K562 (cell line): ENCODE measurements around the gene ABCB9. TPM values are rescaled to one million over a fixed set of nuclear protein-coding genes. Genes with fewer than 3 reads are reported as not detected.

Experiments used
- ATAC-seq: fragments of 200-7000 bp; cut with Tn5 transposase; 3 replicates; pipeline ENCODE4 v1.9.1; 2020; ENCODE audit warnings: moderate library complexity
- BruUV-seq: library from RNA; stranded (reverse); fragments of 400-500 nt; replicated peaks from 2 replicates; lab custom pipeline; 2021; lab: Mats Ljungman, UMichigan
- CTCF ChIA-PET: fragments of 300-600 bp; formaldehyde crosslinking; extraction: SDS; loops from one replicate; lab custom pipeline; 2021; ENCODE audit warnings: low intra/inter-chr PET ratio; lab: Yijun Ruan, JAX
- POLR2A ChIA-PET: fragments of 300-600, 350-650 bp; sonication (Branson Sonifier 250); formaldehyde crosslinking; extraction: SDS; loops from one replicate; lab custom pipeline; 2021; ENCODE audit warnings: antibody characterized with exemption, inconsistent platforms; lab: Yijun Ruan, JAX
- DNase-seq, 4 experiments: peaks; one replicate each; pipeline versions ENCODE4 v3.0.0 to v3.0.0-alpha.2; 2011 to 2018; ENCODE audit warnings: low spot score in 3 of 4, mixed read lengths in 3 of 4; ENCODE audit errors: extremely low read depth in 1 of 4
- FAIRE-seq: peaks from 2 replicates; lab custom pipeline; 2011; peaks lifted over from hg19 to GRCh38; lab: Jason Lieb, UNC
- H2AFZ ChIP-seq: 2 replicates; pipeline ENCODE4 v1.6.0; 2011; ENCODE audit warnings: low read depth, low read length, control low read depth, inconsistent platforms
- H3K27ac ChIP-seq: fragments of 200-600 bp; 3 replicates; pipeline ENCODE4 v1.8.0; 2011; ENCODE audit warnings: low read depth, mild to moderate bottlenecking, control low read depth, inconsistent platforms, low read length, moderate library complexity, mixed read lengths; ENCODE audit errors: extremely low read depth
- H3K27me3 ChIP-seq, 2 experiments: fragments of 300-600 bp in 1 of 2; 2 replicates in 1 of 2; 3 replicates in 1 of 2; pipeline versions ENCODE4 v1.6.0 to v1.8.0; 2011; ENCODE audit warnings: inconsistent platforms in 2 of 2, low read length in 2 of 2, mild to moderate bottlenecking in 1 of 2, mixed read lengths in 1 of 2, moderate library complexity in 1 of 2; ENCODE audit not compliant: control insufficient read depth in 2 of 2, insufficient read depth in 2 of 2
- H3K36me3 ChIP-seq: fragments of 300-600 bp; 3 replicates; pipeline ENCODE4 v1.8.0; 2011; ENCODE audit warnings: mild to moderate bottlenecking, low read length, inconsistent platforms; ENCODE audit not compliant: control insufficient read depth, insufficient read depth
- H3K4me1 ChIP-seq, 2 experiments: fragments of 200-600 bp in 1 of 2; replicated peaks in 1 of 2; 2 replicates in 1 of 2; 3 replicates in 1 of 2; pipeline versions ENCODE4 v1.5.1 to v1.8.0; 2011; ENCODE audit warnings: inconsistent platforms in 2 of 2, low read length in 2 of 2, mild to moderate bottlenecking in 1 of 2, mixed read lengths in 1 of 2, moderate library complexity in 1 of 2; ENCODE audit not compliant: control insufficient read depth in 2 of 2, insufficient read depth in 2 of 2
- H3K4me2 ChIP-seq: 2 replicates; pipeline ENCODE4 v1.6.1; 2011; ENCODE audit warnings: low read length, control low read depth, inconsistent platforms, mixed read lengths; ENCODE audit not compliant: insufficient read depth
- H3K4me3 ChIP-seq: fragments of 200-600 bp; sonication (generic), shearing (Covaris generic); 2 replicates; pipeline ENCODE4 v1.5.1; 2016; ENCODE audit warnings: control low read depth, inconsistent platforms
- H3K79me2 ChIP-seq: fragments of 200-600 bp; 3 replicates; pipeline ENCODE4 v1.8.0; 2011; ENCODE audit warnings: low read length, inconsistent platforms; ENCODE audit not compliant: control insufficient read depth, insufficient read depth
- H3K9ac ChIP-seq, 2 experiments: 2 replicates each; pipeline versions ENCODE4 v1.6.0 to v1.6.1; 2011; ENCODE audit warnings: low read depth in 2 of 2, low read length in 2 of 2, control low read depth in 1 of 2, inconsistent platforms in 1 of 2, mild to moderate bottlenecking in 1 of 2, mixed read lengths in 1 of 2; ENCODE audit not compliant: insufficient read depth in 1 of 2
- H3K9me1 ChIP-seq: one replicate; pipeline ENCODE4 v1.6.0; 2011; ENCODE audit warnings: inconsistent platforms, mild to moderate bottlenecking, low read length, moderate library complexity; ENCODE audit not compliant: control insufficient read depth, insufficient read depth
- H3K9me3 ChIP-seq: replicated peaks from 2 replicates; pipeline ENCODE4 v1.5.1; 2011; ENCODE audit warnings: low read depth, low read length, inconsistent platforms; ENCODE audit not compliant: control insufficient read depth, insufficient read depth
- H4K20me1 ChIP-seq: replicated peaks from 2 replicates; pipeline ENCODE4 v1.6.1; 2011; ENCODE audit warnings: low read length, inconsistent platforms, mixed read lengths; ENCODE audit not compliant: control insufficient read depth, insufficient read depth
- CREB5 ChIP-seq: fragments of 250-450 bp; sonication (Bioruptor Pico); IDR thresholded peaks from 2 replicates; pipeline ENCODE4 v1.5.0; 2020; ENCODE audit warnings: mild to moderate bottlenecking
- E2F1 ChIP-seq: sonication (generic); formaldehyde crosslinking; IDR thresholded peaks from 2 replicates; pipeline ENCODE4 v1.8.1; 2023; ENCODE audit warnings: mild to moderate bottlenecking, missing genetic modification reagents, moderate library complexity
- FOXP1 ChIP-seq: sonication (generic); formaldehyde crosslinking; IDR thresholded peaks from 2 replicates; pipeline ENCODE4 v1.8.0; 2022; ENCODE audit warnings: mild to moderate bottlenecking, missing genetic modification reagents
- HIVEP1 ChIP-seq: fragments of 250-450 bp; sonication (Bioruptor Pico); IDR thresholded peaks from 2 replicates; pipeline ENCODE4 v1.4.0; 2020; ENCODE audit warnings: mild to moderate bottlenecking
- KLF16 ChIP-seq: IDR thresholded peaks from 2 replicates; pipeline ENCODE4 v1.6.1; 2016; ENCODE audit warnings: antibody characterized with exemption
- KLF6 ChIP-seq: fragments of 250-450 bp; sonication (Bioruptor Pico); IDR thresholded peaks from 2 replicates; pipeline ENCODE4 v1.4.0; 2020; ENCODE audit warnings: mild to moderate bottlenecking, moderate library complexity, borderline replicate concordance
- NFIC ChIP-seq: fragments of 450-650 bp; IDR thresholded peaks from 2 replicates; pipeline ENCODE4 v1.6.1; 2017; ENCODE audit warnings: mild to moderate bottlenecking, inconsistent platforms
- SMARCC2 ChIP-seq: fragments of 450-650 bp; IDR thresholded peaks from 2 replicates; pipeline ENCODE4 v1.6.1; 2017; ENCODE audit warnings: antibody characterized with exemption, moderate library complexity, mild to moderate bottlenecking, low read depth
- ZFX ChIP-seq: sonication (generic); formaldehyde crosslinking; IDR thresholded peaks from 2 replicates; pipeline ENCODE4 v1.8.0; 2022; ENCODE audit warnings: mild to moderate bottlenecking, missing genetic modification reagents, moderate library complexity
- ZNF140 ChIP-seq: fragments of 250-450 bp; sonication (Bioruptor Pico); IDR thresholded peaks from 2 replicates; pipeline ENCODE4 v1.8.0; 2021; ENCODE audit warnings: moderate library complexity, mild to moderate bottlenecking, inconsistent platforms
- ZNF449 ChIP-seq: fragments of 250-450 bp; sonication (Bioruptor Pico); IDR thresholded peaks from 2 replicates; pipeline ENCODE4 v1.8.0; 2022; ENCODE audit warnings: moderate library complexity, mild to moderate bottlenecking, inconsistent platforms
- ZNF518B ChIP-seq: fragments of 250-450 bp; sonication (Bioruptor Pico); IDR thresholded peaks from 2 replicates; pipeline ENCODE4 v1.5.0; 2021; ENCODE audit warnings: mild to moderate bottlenecking, moderate library complexity
- ZNF778 ChIP-seq: fragments of 450-650 bp; formaldehyde crosslinking; IDR thresholded peaks from 2 replicates; pipeline ENCODE4 v1.4.0; 2020; ENCODE audit warnings: mild to moderate bottlenecking, moderate library complexity
- ZNF79 ChIP-seq: fragments of 250-450 bp; sonication (Bioruptor Pico); IDR thresholded peaks from 2 replicates; pipeline ENCODE4 v1.4.0; 2020; ENCODE audit warnings: low read depth, mild to moderate bottlenecking, moderate library complexity
- WGBS: fragments of 100-300 bp; shearing (Covaris generic); methylation state at CpG from one replicate; pipeline ENCODE4 v1.1.6; 2016; ENCODE audit warnings: low coverage, mixed read lengths; ENCODE audit not compliant: insufficient coverage; ENCODE audit errors: missing lambda C conversion rate; 5-methylcytosine and 5-hydroxymethylcytosine counted together
- in situ Hi-C: fragments of 300-500 bp; cut with MboI; formaldehyde crosslinking; loops from 4 replicates; pipeline ENCODE4 v1.15.0; 2018; ENCODE audit warnings: inconsistent platforms, mixed read lengths
- intact Hi-C: fragments of 100-400 bp; cut with micrococcal nuclease; formaldehyde crosslinking; loops from 2 replicates; pipeline ENCODE4 v1.14.2; 2022
- polyA plus RNA-seq, 8 experiments: library from polyadenylated mRNA; depleted of rRNA in 4 of 8; stranded (reverse) in 5 of 8; unstranded in 3 of 8; fragments of >200 nt; fragmentation: Nextera tagmentation in 2 of 8; fragmentation: Illumina TruSeq in 1 of 8; extraction: Ambion mirVana in 2 of 8; extraction: Trizol in 1 of 8; gene quantifications; 2 replicates each; pipeline versions ENCODE4 v1.2.1 to v1.2.3, GENCODE V29; 2011 to 2014; ENCODE audit warnings: inconsistent platforms in 1 of 8, missing spikeins in 1 of 8
- total RNA-seq, 7 experiments: library from RNA; depleted of rRNA in 6 of 7; stranded (reverse); fragments of >200 nt in 6 of 7; fragmentation: Illumina TruSeq in 2 of 7; extraction: Trizol in 2 of 7; gene quantifications; 2 replicates each; pipeline versions ENCODE4 v1.2.1 to v1.2.3, GENCODE V29; 2011 to 2021; ENCODE audit warnings: low replicate concordance in 1 of 7

ABCB9 gene
- total and polyA plus RNA-seq, 9 of the 15 experiments (the other 6 are each of a cell fraction or from before 2014, with no cell fraction given), result 0.20 to 12.6 (median 6.2) TPM

- ChIA-PET POLR2A (no interaction called here), CTCF (no interaction called here)
- in situ Hi-C loops, result no loop called here
- ATAC-seq, result no peak
- Histone ChIP-seq H3K36me3 (peaks cover 9% of the 10 kb centered on the region; the same call in 2 of the 3 replicates), H4K20me1 (0 out of 2 replicates have a peak, but pooled peaks cover 4% of the 10 kb centered on the region), H3K4me2 (no peak overlapping the region), H3K27ac (no peak overlapping the region), H3K9ac (no peak overlapping the region), H2AFZ (no peak overlapping the region), H3K27me3 (no peaks in the 10 kb centered on the region), H3K4me3 (no peak overlapping the region), H3K9me3 (no peaks in the 10 kb centered on the region), H3K79me2 (no peaks in the 10 kb centered on the region), H3K4me1 (peaks cover 0 to 3% of the 10 kb centered on the region in 2 experiments; a peak in 2 of 5 replicates), H3K9me1 (peaks cover 3% of the 10 kb centered on the region)
- 66% methylated on average over 5 of the region's 6 CpGs for WGBS
- FAIRE-seq, result no peak
- DNase-seq, result no peak
- TF ChIP-seq CREB5 (CRISPR knock-in tag), result no peak
- TF ChIP-seq ZNF518B (CRISPR knock-in tag), result no peak
- no peak for TF ChIP-seq KLF6
- no peak for TF ChIP-seq E2F1 (CRISPR knock-in tag)
- TF ChIP-seq SMARCC2, result no peak
- TF ChIP-seq FOXP1 (CRISPR knock-in tag), result no peak
- TF ChIP-seq KLF16, result no peak
- no peak for TF ChIP-seq ZNF140 (CRISPR knock-in tag)
- no peak for TF ChIP-seq NFIC
- no peak for TF ChIP-seq ZFX (CRISPR knock-in tag)
- no peak for TF ChIP-seq HIVEP1 (CRISPR knock-in tag)
- TF ChIP-seq ZNF79 (CRISPR knock-in tag), result no peak
- no peak for TF ChIP-seq ZNF778 (CRISPR knock-in tag)
- TF ChIP-seq ZNF449 (CRISPR knock-in tag), result no peak
- BruUV-seq, result no TSS peak
- intact Hi-C loops, result no loop called here
Measured at GRCh38 chr12:123011701-123012100, 45.4 kb upstream of the ABCB9 start.
